OCI-LY3 (cell line): ENCODE results near the gene FAM83E.

Experiments used
- H2AFZ ChIP-seq: fragments of 200-600, 300-600 bp; shearing (Covaris generic); 2 replicates; pipeline ENCODE4 v1.6.0; 2014; ENCODE audit warnings: antibody characterized with exemption, low read depth, low read length
- H3K27ac ChIP-seq: fragments of 200-600, 300-600 bp; sonication (generic); 2 replicates; pipeline ENCODE4 v1.5.1; 2014; ENCODE audit warnings: mild to moderate bottlenecking, low read length, moderate library complexity, mixed read lengths
- H3K27me3 ChIP-seq: fragments of 200-600, 300-600 bp; sonication (generic); 2 replicates; pipeline ENCODE4 v1.6.1; 2014; ENCODE audit warnings: low read depth, low read length, mixed read lengths
- H3K36me3 ChIP-seq: fragments of 200-600, 300-600 bp; sonication (generic); replicated peaks from 2 replicates; pipeline ENCODE3; 2014; ENCODE audit warnings: low read depth, low read length, mixed read lengths
- H3K4me1 ChIP-seq: fragments of 300-600, 200-600 bp; sonication (generic); 2 replicates; pipeline ENCODE4 v1.6.1; 2014; ENCODE audit warnings: low read length, mixed read lengths
- H3K4me2 ChIP-seq: fragments of 200-600, 300-600 bp; sonication (generic); 2 replicates; pipeline ENCODE4 v1.6.1; 2014; ENCODE audit warnings: low read length, mixed read lengths
- H3K4me3 ChIP-seq: fragments of 300-600, 200-600 bp; sonication (generic); 2 replicates; pipeline ENCODE4 v1.5.1; 2014; ENCODE audit warnings: antibody characterized with exemption, mild to moderate bottlenecking, low read length, moderate library complexity
- H3K79me2 ChIP-seq: fragments of 300-600, 200-600 bp; shearing (Covaris generic); 2 replicates; pipeline ENCODE4 v1.6.1; 2014; ENCODE audit warnings: mild to moderate bottlenecking, low read length, mixed read lengths
- H3K9ac ChIP-seq: fragments of 300-600, 200-600 bp; shearing (Covaris generic); 2 replicates; pipeline ENCODE4 v1.6.0; 2014; ENCODE audit warnings: mild to moderate bottlenecking, low read length, moderate library complexity
- H3K9me3 ChIP-seq: fragments of 200-600, 300-600 bp; shearing (Covaris generic); 2 replicates; pipeline ENCODE4 v1.6.1; 2014; ENCODE audit warnings: low read length, mixed read lengths; ENCODE audit not compliant: insufficient read depth
- H4K20me1 ChIP-seq: fragments of 200-600, 300-600 bp; sonication (generic); 2 replicates; pipeline ENCODE4 v1.6.1; 2016; ENCODE audit warnings: low read length, mixed read lengths; ENCODE audit not compliant: insufficient read depth
- EZH2phosphoT487 ChIP-seq: fragments of 200-600 bp; shearing (Covaris generic); IDR thresholded peaks from 2 replicates; pipeline ENCODE4 v1.6.1; 2018; ENCODE audit warnings: antibody characterized with exemption, mixed run types, low read depth
- TF ChIP-seq, protein P1 (sequence below): fragments of 200-600, 300-600 bp; sonication (generic); IDR thresholded peaks from 2 replicates; pipeline ENCODE4 v1.5.1; 2014; ENCODE audit warnings: antibody characterized with exemption, low read length, low read depth

FAM83E gene

DNA sequence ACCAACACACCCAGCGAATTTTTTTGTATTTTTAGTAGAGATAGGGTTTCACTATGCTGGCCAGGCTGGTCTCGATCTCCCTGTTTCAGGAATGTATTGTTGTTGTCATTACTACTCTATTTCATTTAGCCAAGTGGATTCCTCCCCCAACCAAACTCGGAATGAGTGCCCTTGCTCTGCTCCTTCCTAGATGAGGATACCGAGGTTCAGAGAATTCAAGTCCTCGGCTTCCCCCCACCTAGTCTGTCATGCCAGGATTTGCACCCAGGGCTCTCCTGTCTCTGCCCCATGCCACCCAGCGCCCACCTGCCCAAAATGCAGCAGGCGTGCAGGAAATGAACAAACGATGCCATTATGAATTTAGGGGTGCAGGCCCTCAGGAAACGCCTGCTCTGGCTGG, 11.9 kb downstream of the FAM83E start:
- no peak overlapping the region for H3K4me3 ChIP-seq
- no peaks in the 10 kb centered on the region for H3K9me3 ChIP-seq
- no peaks in the 10 kb centered on the region for H3K79me2 ChIP-seq
- H3K27me3 ChIP-seq = no peaks in the 10 kb centered on the region
- H2AFZ ChIP-seq = no peak overlapping the region
- H3K27ac ChIP-seq = no peak overlapping the region
- no peaks in the 10 kb centered on the region for H3K36me3 ChIP-seq
- no peaks in the 10 kb centered on the region for H3K4me1 ChIP-seq
- no peak overlapping the region for H3K4me2 ChIP-seq
- no peak overlapping the region for H3K9ac ChIP-seq
- no peak for TF ChIP-seq EZH2phosphoT487
- TF ChIP-seq, protein P1, sequence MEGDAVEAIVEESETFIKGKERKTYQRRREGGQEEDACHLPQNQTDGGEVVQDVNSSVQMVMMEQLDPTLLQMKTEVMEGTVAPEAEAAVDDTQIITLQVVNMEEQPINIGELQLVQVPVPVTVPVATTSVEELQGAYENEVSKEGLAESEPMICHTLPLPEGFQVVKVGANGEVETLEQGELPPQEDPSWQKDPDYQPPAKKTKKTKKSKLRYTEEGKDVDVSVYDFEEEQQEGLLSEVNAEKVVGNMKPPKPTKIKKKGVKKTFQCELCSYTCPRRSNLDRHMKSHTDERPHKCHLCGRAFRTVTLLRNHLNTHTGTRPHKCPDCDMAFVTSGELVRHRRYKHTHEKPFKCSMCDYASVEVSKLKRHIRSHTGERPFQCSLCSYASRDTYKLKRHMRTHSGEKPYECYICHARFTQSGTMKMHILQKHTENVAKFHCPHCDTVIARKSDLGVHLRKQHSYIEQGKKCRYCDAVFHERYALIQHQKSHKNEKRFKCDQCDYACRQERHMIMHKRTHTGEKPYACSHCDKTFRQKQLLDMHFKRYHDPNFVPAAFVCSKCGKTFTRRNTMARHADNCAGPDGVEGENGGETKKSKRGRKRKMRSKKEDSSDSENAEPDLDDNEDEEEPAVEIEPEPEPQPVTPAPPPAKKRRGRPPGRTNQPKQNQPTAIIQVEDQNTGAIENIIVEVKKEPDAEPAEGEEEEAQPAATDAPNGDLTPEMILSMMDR = no peak
- no peaks in the 10 kb centered on the region for H4K20me1 ChIP-seq

DNA sequence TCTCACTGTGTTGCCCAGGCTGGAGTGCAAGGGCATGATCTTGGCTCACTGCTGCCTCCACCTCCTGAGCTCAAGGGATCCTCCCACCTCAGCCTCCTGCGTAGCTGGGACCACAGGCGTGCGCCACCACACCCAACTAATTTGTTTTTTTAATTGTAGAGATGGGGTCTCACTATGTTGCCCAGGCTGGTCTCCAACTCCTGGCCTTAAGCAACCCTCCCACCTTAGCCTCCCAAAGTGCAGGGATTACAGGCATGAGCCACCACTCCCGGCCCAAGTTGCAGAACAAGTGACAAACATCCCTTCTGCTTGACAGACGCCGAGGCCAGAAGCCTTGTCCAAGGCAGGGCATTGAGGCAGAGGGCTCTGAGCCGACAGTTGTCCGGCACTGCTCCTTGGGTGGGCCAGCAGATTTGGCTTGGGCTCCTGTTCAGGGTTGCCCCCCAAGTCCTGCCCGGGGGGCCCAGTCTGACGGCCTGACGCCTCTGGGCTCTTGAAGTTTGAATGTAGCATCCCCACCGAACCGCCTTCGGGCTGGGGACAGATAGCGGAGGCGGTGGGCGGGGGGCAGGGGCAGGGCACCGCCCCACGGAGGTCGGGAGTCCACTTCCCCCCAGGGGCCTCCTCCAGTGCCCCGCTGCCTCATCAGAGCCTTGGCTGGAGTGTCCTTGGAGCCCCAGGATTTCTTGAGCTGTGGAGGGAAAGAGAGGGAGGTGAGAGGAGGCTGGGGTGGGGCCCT, 14.0 kb downstream of the FAM83E start:
- no peaks in the 10 kb centered on the region for H4K20me1 ChIP-seq
- no peaks in the 10 kb centered on the region for H3K9me3 ChIP-seq
- H3K27me3 ChIP-seq = no peaks in the 10 kb centered on the region
- H3K79me2 ChIP-seq = no peaks in the 10 kb centered on the region
- no peak overlapping the region for H2AFZ ChIP-seq
- no peak overlapping the region for H3K4me2 ChIP-seq
- no peak overlapping the region for H3K27ac ChIP-seq
- H3K9ac ChIP-seq = no peak overlapping the region
- H3K4me3 ChIP-seq = no peak overlapping the region
- peaks cover 7% of the 10 kb centered on the region for H3K4me1 ChIP-seq
- no peak for TF ChIP-seq EZH2phosphoT487
- TF ChIP-seq, protein P1 = no peak
- H3K36me3 ChIP-seq = no peaks in the 10 kb centered on the region

DNA sequence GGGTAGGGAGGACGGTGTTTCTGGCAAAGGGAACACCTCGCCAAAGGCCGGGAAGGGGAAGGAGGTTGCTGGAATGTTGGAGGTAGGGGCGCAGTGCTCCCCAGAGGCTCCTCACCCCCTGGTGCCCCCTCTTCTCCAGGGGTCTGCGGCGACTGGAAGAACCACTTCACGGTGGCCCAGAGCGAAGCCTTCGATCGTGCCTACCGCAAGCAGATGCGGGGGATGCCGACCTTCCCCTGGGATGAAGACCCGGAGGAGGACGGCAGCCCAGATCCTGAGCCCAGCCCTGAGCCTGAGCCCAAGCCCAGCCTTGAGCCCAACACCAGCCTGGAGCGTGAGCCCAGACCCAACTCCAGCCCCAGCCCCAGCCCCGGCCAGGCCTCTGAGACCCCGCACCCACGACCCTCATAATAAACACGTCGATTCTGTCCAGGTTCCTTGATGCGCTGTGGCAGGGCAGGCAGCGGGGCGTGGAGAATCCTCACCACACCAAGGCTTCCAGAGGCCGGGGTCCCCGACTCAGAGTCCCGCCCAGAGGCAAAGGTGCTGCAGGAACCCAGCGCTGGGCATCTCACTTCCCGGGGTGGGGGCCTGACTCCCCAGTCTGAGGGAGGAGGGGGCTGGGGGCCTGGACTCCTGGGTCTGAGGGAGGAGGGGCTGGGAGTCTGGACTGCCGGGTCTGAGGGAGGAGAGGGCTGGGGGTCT, 15.7 kb downstream of the FAM83E start:
- H2AFZ ChIP-seq = no peak overlapping the region
- H3K9ac ChIP-seq = no peak overlapping the region
- H3K36me3 ChIP-seq = no peaks in the 10 kb centered on the region
- no peak overlapping the region for H3K4me2 ChIP-seq
- no peak overlapping the region for H3K27ac ChIP-seq
- H3K4me3 ChIP-seq = no peak overlapping the region
- H4K20me1 ChIP-seq = no peaks in the 10 kb centered on the region
- H3K4me1 ChIP-seq = peaks cover 7% of the 10 kb centered on the region
- H3K9me3 ChIP-seq = no peaks in the 10 kb centered on the region
- H3K79me2 ChIP-seq = no peaks in the 10 kb centered on the region
- no peaks in the 10 kb centered on the region for H3K27me3 ChIP-seq
- TF ChIP-seq, protein P1 = no peak
- TF ChIP-seq EZH2phosphoT487 = no peak

DNA sequence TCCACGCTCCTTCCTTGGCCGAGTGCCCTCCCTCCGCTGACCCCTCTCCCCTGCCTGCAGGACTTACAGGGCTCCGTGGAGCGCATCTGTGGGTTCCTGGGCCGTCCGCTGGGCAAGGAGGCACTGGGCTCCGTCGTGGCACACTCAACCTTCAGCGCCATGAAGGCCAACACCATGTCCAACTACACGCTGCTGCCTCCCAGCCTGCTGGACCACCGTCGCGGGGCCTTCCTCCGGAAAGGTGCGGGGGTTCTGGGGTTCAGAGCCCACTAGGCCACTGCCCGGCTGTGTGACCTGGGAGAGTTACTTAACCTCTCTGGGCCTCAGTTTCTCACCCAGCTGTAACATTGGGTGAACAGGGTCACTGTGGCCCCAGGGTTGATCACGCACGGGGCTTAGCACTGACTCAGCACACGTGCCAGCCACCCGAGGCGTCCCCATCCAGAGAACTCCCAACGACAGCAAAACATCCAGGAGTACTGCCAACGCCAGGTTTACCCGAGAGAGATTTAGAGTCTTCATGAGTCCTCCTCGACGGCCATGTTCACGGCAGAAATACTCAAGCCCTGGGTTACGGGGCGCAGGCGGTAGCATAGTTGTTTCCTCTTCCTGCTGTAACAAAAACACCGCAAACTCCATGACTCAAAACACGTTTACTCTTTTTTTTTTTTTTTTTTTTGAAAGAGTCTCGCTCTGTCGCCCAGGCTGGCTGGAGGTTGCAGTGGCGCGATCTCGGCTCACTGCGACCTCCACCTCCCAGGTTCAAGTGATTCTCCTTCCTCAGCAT, 18.0 kb downstream of the FAM83E start:
- H3K27me3 ChIP-seq = no peaks in the 10 kb centered on the region
- H2AFZ ChIP-seq = peak overlapping the region; percentile 94
- peaks cover 7% of the 10 kb centered on the region for H3K4me1 ChIP-seq
- no peaks in the 10 kb centered on the region for H3K9me3 ChIP-seq
- no peaks in the 10 kb centered on the region for H4K20me1 ChIP-seq
- no peak overlapping the region for H3K9ac ChIP-seq
- H3K27ac ChIP-seq = no peak overlapping the region
- H3K4me2 ChIP-seq = peak overlapping the region; percentile 72
- peak overlapping the region; percentile 57 for H3K4me3 ChIP-seq
- TF ChIP-seq, protein P1 = no peak
- TF ChIP-seq EZH2phosphoT487 = no peak
- no peaks in the 10 kb centered on the region for H3K36me3 ChIP-seq
- H3K79me2 ChIP-seq = no peaks in the 10 kb centered on the region
